ENCODE data around the gene COX7A2.

DNA sequence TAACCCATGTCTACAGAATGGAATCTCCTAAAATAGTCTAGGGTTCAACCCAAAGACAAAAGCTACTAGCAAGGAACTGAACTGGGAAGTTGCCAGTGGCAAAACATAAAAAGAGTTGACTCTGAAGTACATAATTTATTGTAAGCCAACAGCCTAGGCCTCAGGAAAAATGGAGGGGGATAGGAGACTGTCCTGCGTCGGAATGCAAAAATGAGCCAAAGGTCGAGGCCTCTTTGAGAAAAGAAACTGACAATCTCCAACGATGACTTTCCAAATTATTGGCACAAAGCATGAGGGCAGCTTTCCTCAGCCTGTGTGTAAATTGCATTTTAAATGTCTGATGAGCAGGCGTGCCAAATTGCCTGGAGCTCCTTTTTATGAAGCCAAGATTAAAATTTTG is 39.9 kb downstream of the COX7A2 start:
- no peak for TF ChIP-seq CTCF (IDR thresholded peaks at IDR 0.05; ENCODE audit: low read length)
- no peak for TF ChIP-seq EZH2 (IDR thresholded peaks at IDR 0.05; ENCODE audit: borderline replicate concordance, low read length)
